Skeletal muscle tissue (tissue), 4 donors: Measurements from ENCODE around the gene PLEKHG2. TPM values are rescaled to one million over a fixed set of nuclear protein-coding genes. Genes with fewer than 3 reads are reported as not detected.

Experiments used
- H3K27ac ChIP-seq: one replicate; pipeline ENCODE4 v1.7.0; 2013; ENCODE audit warnings: mild to moderate bottlenecking, low read depth, low read length, inconsistent platforms
- H3K27me3 ChIP-seq, 3 donors: one replicate each; pipeline ENCODE4 v1.7.0; 2013; ENCODE audit warnings: low read length in 3 of 3; ENCODE audit not compliant: control insufficient read depth in 3 of 3, insufficient read depth in 3 of 3
- H3K36me3 ChIP-seq, 3 donors: one replicate each; pipeline ENCODE4 v1.7.0; 2013; ENCODE audit warnings: low read length in 3 of 3; ENCODE audit not compliant: control insufficient read depth in 3 of 3, insufficient read depth in 3 of 3
- H3K4me1 ChIP-seq, 3 donors: one replicate each; pipeline ENCODE4 v1.7.0; 2013; ENCODE audit warnings: low read length in 3 of 3, mild to moderate bottlenecking in 3 of 3; ENCODE audit not compliant: control insufficient read depth in 3 of 3, insufficient read depth in 3 of 3
- H3K4me3 ChIP-seq, 3 donors: one replicate each; pipeline ENCODE4 v1.7.0; 2013; ENCODE audit warnings: low read length in 3 of 3
- H3K9ac ChIP-seq, 3 donors: one replicate each; pipeline ENCODE4 v1.7.0; 2013; ENCODE audit warnings: low read length in 3 of 3, mild to moderate bottlenecking in 3 of 3, moderate library complexity in 2 of 3, low read depth in 1 of 3
- H3K9me3 ChIP-seq, 3 donors: one replicate each; pipeline ENCODE4 v1.7.0; 2013; ENCODE audit warnings: low read length in 3 of 3; ENCODE audit not compliant: control insufficient read depth in 3 of 3
- total RNA-seq: library from RNA; depleted of rRNA; stranded (reverse); fragments of >200 nt; gene quantifications from one replicate; pipeline ENCODE4 v1.2.3, GENCODE V29; 2014
- donor health status: Osteomylitis.

The PLEKHG2 gene
- total RNA-seq, 1 donor from 2014 or later: 15.7 TPM

- H3K9ac ChIP-seq: peak overlapping the region in 2 of 3 donors; percentile 18 to 93
- no peaks in the 10 kb centered on the region for H3K9me3 ChIP-seq
- H3K27ac ChIP-seq: peak overlapping the region; percentile 100
- no peaks in the 10 kb centered on the region for H3K27me3 ChIP-seq
- peak overlapping the region in 1 of 3 donors; percentile 22 for H3K4me3 ChIP-seq
- peaks cover 0 to 5% (median 4%) of the 10 kb centered on the region in 3 donors for H3K36me3 ChIP-seq
- peaks cover 34 to 49% (median 40%) of the 10 kb centered on the region in 3 donors for H3K4me1 ChIP-seq
Measured at GRCh38 chr19:39401070-39401548, 11.4 kb upstream of the PLEKHG2 start.

GRCh38 chr19:39401549-39402345, 10.7 kb upstream of the PLEKHG2 start:
- Histone ChIP-seq H3K4me1 (peaks cover 36 to 50% (median 42%) of the 10 kb centered on the region in 3 donors), H3K27ac (peak overlapping the region; percentile 100), H3K9me3 (no peaks in the 10 kb centered on the region), H3K4me3 (peak overlapping the region; percentile 59 to 78 (median 77)), H3K27me3 (no peaks in the 10 kb centered on the region), H3K9ac (peak overlapping the region; percentile 93 to 97 (median 95)), H3K36me3 (peaks cover 0 to 5% (median 4%) of the 10 kb centered on the region in 3 donors)

DNA sequence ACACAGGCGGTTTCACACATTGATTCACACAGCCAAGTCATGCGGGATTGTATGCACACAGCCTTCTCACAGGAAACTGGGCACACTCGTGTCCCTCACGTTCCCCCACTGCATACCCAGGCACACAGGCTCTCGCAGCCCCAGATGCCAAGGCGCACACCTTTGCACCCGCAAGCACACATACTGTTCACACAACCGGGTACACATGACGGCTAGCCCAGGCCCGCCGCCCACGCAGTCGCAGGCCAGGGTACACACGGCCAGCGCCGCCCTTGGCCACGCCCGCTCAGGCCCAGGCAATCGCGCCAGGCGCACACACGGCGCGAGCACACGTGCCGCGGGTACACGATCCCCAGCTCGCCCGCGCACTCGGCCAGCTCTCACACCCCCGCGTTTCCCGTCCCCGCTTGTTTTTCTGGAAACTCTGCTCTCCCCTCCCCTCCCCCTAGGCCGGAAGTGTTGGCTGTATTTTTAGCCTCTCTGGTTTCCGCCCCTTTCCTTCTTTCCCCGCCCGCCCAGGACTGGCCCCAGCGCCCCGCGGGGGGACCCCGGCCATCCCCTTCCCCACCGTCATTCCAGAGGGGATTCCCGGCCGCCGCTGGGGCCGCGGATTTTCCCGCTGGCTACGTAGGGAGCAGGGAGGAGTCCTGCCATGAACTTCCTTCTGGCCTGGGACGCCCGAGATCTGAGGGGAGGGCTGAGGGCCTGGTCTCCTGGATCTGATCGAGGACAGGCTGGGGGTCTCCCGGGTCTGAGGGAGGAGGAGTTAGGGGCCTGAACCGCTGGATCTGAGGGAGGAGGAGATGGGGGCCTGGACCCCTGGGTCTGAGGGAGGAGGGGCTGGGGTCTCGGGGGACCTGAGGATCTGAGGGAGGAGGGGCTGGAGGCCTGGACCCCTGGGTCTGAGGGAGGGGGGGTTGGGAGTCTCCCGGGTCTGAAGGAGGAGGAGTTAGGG, 9.8 kb upstream of the PLEKHG2 start:
- peak overlapping the region; percentile 100 for H3K27ac ChIP-seq
- peaks cover 0 to 4% (median under 1%) of the 10 kb centered on the region in 3 donors for H3K36me3 ChIP-seq
- H3K4me3 ChIP-seq: peak overlapping the region; percentile 70 to 78 (median 77)
- peak overlapping the region; percentile 93 to 97 (median 95) for H3K9ac ChIP-seq
- no peaks in the 10 kb centered on the region for H3K9me3 ChIP-seq
- H3K4me1 ChIP-seq: peaks cover 28 to 43% (median 34%) of the 10 kb centered on the region in 3 donors
- no peaks in the 10 kb centered on the region for H3K27me3 ChIP-seq

- H3K36me3 ChIP-seq: peaks cover 9 to 12% (median 11%) of the 10 kb centered on the region in 3 donors
- H3K27ac ChIP-seq: peak overlapping the region; percentile 100
- H3K9ac ChIP-seq: peak overlapping the region; percentile 93 to 97 (median 95)
- H3K4me1 ChIP-seq: peaks cover 26 to 43% (median 34%) of the 10 kb centered on the region in 3 donors
- no peaks in the 10 kb centered on the region for H3K27me3 ChIP-seq
- H3K9me3 ChIP-seq: no peaks in the 10 kb centered on the region
- H3K4me3 ChIP-seq: peak overlapping the region; percentile 70 to 78 (median 77)
Measured at GRCh38 chr19:39403331-39404312, 8.8 kb upstream of the PLEKHG2 start.

GRCh38 chr19:39405261-39405957, 7.1 kb upstream of the PLEKHG2 start:
- Histone ChIP-seq H3K4me1 (peaks cover 33 to 50% (median 46%) of the 10 kb centered on the region in 3 donors), H3K4me3 (peak overlapping the region in 1 of 3 donors; percentile 69)

GRCh38 chr19:39405958-39406655, 6.4 kb upstream of the PLEKHG2 start:
- Histone ChIP-seq H3K9me3 (no peaks in the 10 kb centered on the region), H3K36me3 (peaks cover 11 to 13% (median 13%) of the 10 kb centered on the region in 3 donors), H3K4me1 (peaks cover 40 to 54% (median 53%) of the 10 kb centered on the region in 3 donors), H3K27me3 (no peaks in the 10 kb centered on the region), H3K27ac (peak overlapping the region; percentile 100), H3K4me3 (peak overlapping the region; percentile 69 to 94 (median 70)), H3K9ac (peak overlapping the region; percentile 80 to 89 (median 85))

More at GRCh38 chr19:39405261-39405957, 7.1 kb upstream of the PLEKHG2 start:
- H3K27ac ChIP-seq: peak overlapping the region; percentile 100
- H3K27me3 ChIP-seq: no peaks in the 10 kb centered on the region
- H3K36me3 ChIP-seq: peaks cover 11 to 13% (median 13%) of the 10 kb centered on the region in 3 donors
- peak overlapping the region in 2 of 3 donors; percentile 33 to 89 for H3K9ac ChIP-seq
- H3K9me3 ChIP-seq: no peaks in the 10 kb centered on the region

DNA sequence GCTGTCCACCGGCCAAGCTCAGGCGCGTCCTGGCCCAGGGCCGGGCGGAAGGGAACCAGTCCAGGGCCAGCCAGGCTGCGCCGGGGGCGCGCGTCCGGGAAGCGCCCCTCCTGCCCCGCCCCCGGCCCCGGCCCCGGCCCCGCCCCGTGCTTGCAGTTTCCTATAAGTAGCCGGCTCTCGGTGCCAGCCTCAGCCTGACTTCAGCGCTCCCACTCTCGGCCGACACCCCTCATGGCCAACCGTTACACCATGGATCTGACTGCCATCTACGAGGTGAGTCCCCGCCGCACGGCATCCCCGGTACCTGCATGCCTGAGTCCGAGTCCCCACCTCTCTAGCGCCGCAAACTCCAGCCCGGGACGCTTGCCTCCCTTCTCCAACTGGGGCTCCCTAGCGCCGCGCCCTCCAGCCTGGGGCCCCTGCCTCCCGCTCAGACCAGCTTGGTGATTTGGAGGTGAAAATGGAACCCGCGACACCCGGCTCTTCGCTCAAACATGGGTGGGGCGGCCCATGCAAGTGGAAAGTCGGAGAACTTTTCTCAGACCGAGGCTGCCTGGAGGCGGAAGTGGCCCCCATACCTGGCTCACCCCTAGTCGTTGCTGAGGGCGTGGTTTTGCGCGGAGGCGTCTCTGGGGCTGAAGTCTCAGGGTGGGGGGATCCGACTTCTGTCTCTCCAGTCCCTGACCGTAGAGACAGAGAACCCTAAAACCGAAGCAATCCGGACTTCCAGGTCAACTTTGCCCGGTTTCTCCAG, 5.6 kb upstream of the PLEKHG2 start, which contains the start of gene ZFP36:
TSS of gene ZFP36 (plus strand) at position 192 of the 754 bp plus-strand sequence. CDS start at position 250, 58 bp downstream.
- Histone ChIP-seq H3K27ac (peak within 1 kb of the TSS; percentile 100), H3K36me3 (peaks cover 11 to 13% (median 13%) of the 10 kb centered on the region in 3 donors), H3K9ac (peak within 1 kb of the TSS; percentile 85 to 99 (median 93)), H3K4me3 (peak within 1 kb of the TSS; percentile 92 to 94 (median 94)), H3K27me3 (no peaks in the 10 kb centered on the region), H3K9me3 (no peaks in the 10 kb centered on the region), H3K4me1 (peaks cover 43 to 55% (median 54%) of the 10 kb centered on the region in 3 donors)

DNA sequence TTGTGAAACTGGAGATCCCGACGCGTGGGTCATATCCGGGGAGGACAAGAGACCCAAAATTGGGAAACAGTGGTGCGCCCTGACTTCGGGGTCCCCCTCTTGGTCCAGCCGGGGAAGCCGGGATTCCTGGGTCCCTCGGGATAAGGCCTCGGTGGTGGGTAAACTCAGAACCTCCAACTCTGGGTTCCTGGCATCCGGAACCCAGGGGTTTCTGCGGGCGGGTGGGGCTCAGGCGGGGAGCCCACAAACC, 5.1 kb upstream of the PLEKHG2 start:
- peaks cover 11 to 13% (median 13%) of the 10 kb centered on the region in 3 donors for H3K36me3 ChIP-seq
- peak overlapping the region; percentile 92 to 94 (median 94) for H3K4me3 ChIP-seq
- peak overlapping the region; percentile 84 to 99 (median 93) for H3K9ac ChIP-seq
- no peaks in the 10 kb centered on the region for H3K9me3 ChIP-seq
- peak overlapping the region; percentile 100 for H3K27ac ChIP-seq
- no peaks in the 10 kb centered on the region for H3K27me3 ChIP-seq
- H3K4me1 ChIP-seq: peaks cover 40 to 50% (median 49%) of the 10 kb centered on the region in 3 donors
